ENCODE measurements around the gene RNF213.

- TF ChIP-seq, protein P1, sequence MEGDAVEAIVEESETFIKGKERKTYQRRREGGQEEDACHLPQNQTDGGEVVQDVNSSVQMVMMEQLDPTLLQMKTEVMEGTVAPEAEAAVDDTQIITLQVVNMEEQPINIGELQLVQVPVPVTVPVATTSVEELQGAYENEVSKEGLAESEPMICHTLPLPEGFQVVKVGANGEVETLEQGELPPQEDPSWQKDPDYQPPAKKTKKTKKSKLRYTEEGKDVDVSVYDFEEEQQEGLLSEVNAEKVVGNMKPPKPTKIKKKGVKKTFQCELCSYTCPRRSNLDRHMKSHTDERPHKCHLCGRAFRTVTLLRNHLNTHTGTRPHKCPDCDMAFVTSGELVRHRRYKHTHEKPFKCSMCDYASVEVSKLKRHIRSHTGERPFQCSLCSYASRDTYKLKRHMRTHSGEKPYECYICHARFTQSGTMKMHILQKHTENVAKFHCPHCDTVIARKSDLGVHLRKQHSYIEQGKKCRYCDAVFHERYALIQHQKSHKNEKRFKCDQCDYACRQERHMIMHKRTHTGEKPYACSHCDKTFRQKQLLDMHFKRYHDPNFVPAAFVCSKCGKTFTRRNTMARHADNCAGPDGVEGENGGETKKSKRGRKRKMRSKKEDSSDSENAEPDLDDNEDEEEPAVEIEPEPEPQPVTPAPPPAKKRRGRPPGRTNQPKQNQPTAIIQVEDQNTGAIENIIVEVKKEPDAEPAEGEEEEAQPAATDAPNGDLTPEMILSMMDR (IDR thresholded peaks at IDR 0.05) = no peak
- no peak for TF ChIP-seq POLR2AphosphoS5 (IDR thresholded peaks at IDR 0.05)
These were observed 25.9 kb downstream of the RNF213 start for GRCh38 chr17:80286638-80286960.
